ENCODE data around the gene ADRA2B.

GRCh38 chr2:96098900-96099590, 17.3 kb downstream of the ADRA2B start:
- TF ChIP-seq YY1 (IDR thresholded peaks at IDR 0.05; ENCODE audit: insufficient read depth, insufficient read length): no peak
- TF ChIP-seq ZNF274 (IDR thresholded peaks at IDR 0.05; ENCODE audit: low read depth, low read length): no peak
- no peak for TF ChIP-seq SUZ12 (IDR thresholded peaks at IDR 0.05; ENCODE audit: extremely low read depth, insufficient read depth, insufficient read length)

All from NT2/D1 (cell line).